SJCRH30 (cell line): ENCODE measurements around the gene AOX1. TPM values are rescaled to one million over a fixed set of nuclear protein-coding genes. Genes with fewer than 3 reads are reported as not detected.

ENCODE experiments used
- DNase-seq, 2 experiments: peaks; one replicate each; pipeline ENCODE4 v3.0.0-alpha.2; 2015 to 2020
- H3K27ac ChIP-seq: fragments of 250-450 bp; sonication (Bioruptor Pico); 2 replicates; pipeline ENCODE4 v1.5.1; 2020; ENCODE audit warnings: mild to moderate bottlenecking, moderate library complexity
- H3K27me3 ChIP-seq: fragments of 250-450 bp; sonication (Bioruptor Pico); 2 replicates; pipeline ENCODE4 v1.5.1; 2020; ENCODE audit warnings: mild to moderate bottlenecking, moderate library complexity
- H3K36me3 ChIP-seq: fragments of 250-450 bp; sonication (Bioruptor Pico); 2 replicates; pipeline ENCODE4 v1.5.1; 2020; ENCODE audit warnings: mild to moderate bottlenecking, moderate library complexity
- H3K4me1 ChIP-seq: fragments of 250-450 bp; sonication (Bioruptor Pico); 2 replicates; pipeline ENCODE4 v1.5.1; 2020; ENCODE audit warnings: mild to moderate bottlenecking, moderate library complexity
- H3K4me3 ChIP-seq: fragments of 250-450 bp; sonication (Bioruptor Pico); 2 replicates; pipeline ENCODE4 v1.5.1; 2020; ENCODE audit warnings: mild to moderate bottlenecking, moderate library complexity
- H3K9me3 ChIP-seq: fragments of 250-450 bp; sonication (Bioruptor Pico); replicated peaks from 2 replicates; pipeline ENCODE4 v1.5.1; 2020; ENCODE audit warnings: mild to moderate bottlenecking, moderate library complexity
- total RNA-seq: library from RNA; depleted of rRNA; stranded (reverse); fragments of >200 nt; shearing (Covaris generic); gene quantifications from 2 replicates; pipeline ENCODE4 v1.2.3, GENCODE V29; 2014

The AOX1 gene
- total RNA-seq, 1 experiment from 2014 or later: 0.57 TPM

DNA sequence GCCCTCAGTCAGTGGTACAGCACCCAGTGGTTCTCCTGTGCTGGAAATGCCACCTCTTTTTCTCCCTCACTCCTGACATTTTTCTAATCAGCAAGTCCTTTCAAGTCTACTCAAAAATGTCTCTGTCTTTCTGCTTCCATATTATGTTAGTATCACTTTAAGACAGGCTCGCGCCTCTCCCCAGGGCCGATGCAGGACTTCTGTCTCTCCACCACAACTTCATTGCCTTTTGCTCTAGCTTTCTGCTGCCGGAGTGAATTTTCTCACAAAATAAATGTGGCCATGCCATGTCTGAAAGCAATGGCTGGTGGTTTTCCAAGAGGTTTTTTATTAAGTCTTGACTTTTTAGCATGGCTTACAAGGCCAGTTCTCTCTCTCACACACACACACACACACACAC is 73.6 kb downstream of the AOX1 start:
- Histone ChIP-seq H3K36me3 (no peaks in the 10 kb centered on the region), H3K27ac (no peak overlapping the region), H3K4me3 (no peak overlapping the region), H3K9me3 (no peaks in the 10 kb centered on the region), H3K27me3 (peaks cover 3% of the 10 kb centered on the region; the same call in 1 of the 2 replicates), H3K4me1 (no peaks in the 10 kb centered on the region)
- no peak for DNase-seq

DNA sequence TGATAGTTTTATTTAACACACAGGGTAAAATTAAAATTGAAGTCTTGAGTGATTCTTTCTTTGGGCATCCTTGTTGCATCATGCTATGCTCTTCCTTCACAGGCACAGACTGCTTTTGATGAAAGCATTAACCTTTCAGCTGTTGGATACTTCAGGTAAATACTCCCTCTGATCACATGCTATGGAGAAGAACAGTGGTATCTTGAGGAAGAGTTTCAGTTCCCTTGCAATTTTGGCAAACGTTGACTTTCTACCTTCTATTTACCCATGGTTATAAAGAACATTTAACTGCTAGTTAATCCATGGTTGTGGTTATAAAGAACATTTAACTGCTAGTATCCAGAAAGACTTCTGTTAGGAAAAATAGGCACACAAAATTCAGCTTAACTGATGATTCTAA is 75.7 kb downstream of the AOX1 start:
- Histone ChIP-seq H3K36me3 (no peaks in the 10 kb centered on the region), H3K27me3 (no peaks in the 10 kb centered on the region; the same call in 1 of the 2 replicates), H3K4me3 (no peak overlapping the region), H3K27ac (no peak overlapping the region), H3K9me3 (no peaks in the 10 kb centered on the region; the same call in 1 of the 2 replicates), H3K4me1 (no peaks in the 10 kb centered on the region)
- DNase-seq: no peak

DNA sequence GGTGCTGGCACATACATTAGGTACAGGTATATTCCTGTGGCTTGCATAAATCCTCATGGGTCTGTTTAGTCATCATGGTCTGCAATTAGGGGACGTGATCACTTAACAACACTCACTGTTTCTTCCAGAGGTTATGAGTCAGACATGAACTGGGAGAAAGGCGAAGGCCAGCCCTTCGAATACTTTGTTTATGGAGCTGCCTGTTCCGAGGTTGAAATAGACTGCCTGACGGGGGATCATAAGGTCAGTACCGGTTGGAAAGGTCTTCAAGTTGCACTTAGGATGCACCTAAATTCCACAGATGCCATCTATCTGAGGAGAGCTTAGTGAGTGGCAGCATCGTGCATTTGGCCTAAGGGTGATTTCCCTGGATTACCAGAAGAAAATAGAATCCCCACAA is 76.9 kb downstream of the AOX1 start:
- no peak overlapping the region for H3K27ac ChIP-seq
- no peaks in the 10 kb centered on the region for H3K4me1 ChIP-seq
- no peak for DNase-seq
- H3K36me3 ChIP-seq: no peaks in the 10 kb centered on the region
- no peak overlapping the region for H3K4me3 ChIP-seq
- H3K27me3 ChIP-seq: no peaks in the 10 kb centered on the region; the same call in 1 of the 2 replicates
- no peaks in the 10 kb centered on the region; the same call in 1 of the 2 replicates for H3K9me3 ChIP-seq

DNA sequence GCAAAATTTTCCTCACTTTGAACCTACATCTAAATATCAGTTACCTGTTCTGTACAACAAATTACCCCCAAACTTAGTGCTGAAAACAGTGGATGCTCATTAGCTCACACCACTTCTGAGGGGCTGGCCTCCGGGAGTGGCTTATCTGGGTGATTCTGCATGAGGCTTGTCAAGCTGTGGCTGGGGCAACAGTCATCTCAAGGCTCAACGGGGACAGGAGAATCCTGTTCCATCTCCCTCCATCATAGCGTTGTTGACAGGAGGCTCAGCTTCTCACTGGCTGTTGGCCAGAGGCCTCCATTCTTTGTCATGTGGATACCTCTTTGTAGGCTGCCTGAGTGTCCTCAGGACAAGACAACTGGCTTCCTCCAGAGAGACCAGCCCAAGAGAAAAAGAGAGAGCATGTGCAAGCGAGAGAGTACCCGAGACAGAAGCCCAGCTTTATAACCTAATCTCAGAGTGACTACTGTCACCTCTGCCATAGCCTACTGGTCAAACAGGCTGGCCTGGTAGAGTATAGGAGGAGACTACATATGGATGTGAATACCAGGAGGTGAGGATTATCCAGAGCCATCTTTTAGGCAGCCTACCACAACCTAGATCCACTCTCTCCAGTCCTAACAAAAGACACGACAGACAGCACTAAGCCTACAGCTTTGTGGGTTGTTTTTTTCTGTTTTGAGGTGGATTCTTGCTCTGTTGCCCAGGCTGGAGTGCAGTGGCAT is 79.1 kb downstream of the AOX1 start:
- no peak for DNase-seq
- no peaks in the 10 kb centered on the region for H3K36me3 ChIP-seq
- H3K9me3 ChIP-seq: no peaks in the 10 kb centered on the region; the same call in 1 of the 2 replicates
- no peak overlapping the region for H3K4me3 ChIP-seq
- no peak overlapping the region for H3K27ac ChIP-seq
- no peaks in the 10 kb centered on the region for H3K27me3 ChIP-seq
- H3K4me1 ChIP-seq: no peaks in the 10 kb centered on the region

DNA sequence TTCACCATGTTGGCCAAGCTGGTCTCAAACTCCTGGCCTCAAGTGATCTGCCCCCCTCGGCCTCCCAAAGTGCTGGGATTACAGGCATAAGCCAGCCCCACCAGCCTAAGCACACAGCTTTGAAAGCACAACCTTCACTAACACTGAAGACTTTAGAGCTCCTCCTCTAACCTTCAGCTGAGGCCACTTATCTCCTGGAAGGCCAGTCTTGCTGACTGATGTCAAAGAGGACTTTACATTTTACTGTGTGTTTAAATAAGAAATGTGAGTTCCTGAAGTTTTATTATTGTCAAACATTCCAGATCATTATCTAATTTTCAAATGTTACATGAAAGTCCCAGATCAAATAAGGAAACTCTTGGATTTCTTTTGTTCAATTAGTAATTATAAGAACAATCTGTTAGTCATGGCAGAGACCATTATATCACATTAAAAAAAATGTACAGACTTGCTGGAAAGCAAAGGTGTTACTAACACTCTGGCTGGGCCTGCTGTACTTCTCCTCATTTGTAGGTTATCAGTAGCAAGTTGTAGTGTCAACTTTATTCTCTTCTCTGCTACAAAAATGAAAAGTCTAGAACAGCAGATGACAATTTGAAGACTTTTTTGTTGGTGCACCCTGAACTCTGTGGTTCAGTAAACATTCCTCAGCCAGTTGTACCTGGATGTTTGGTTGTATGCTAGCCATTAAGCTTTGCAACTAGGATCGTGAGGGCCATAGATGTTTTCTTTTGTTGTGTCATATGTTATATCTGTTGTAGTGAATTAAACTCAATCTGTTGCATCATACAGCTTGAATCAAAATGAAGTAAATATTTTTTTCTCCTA is 80.0 kb downstream of the AOX1 start:
- DNase-seq: no peak
- H3K36me3 ChIP-seq: no peaks in the 10 kb centered on the region
- no peaks in the 10 kb centered on the region for H3K27me3 ChIP-seq

DNA sequence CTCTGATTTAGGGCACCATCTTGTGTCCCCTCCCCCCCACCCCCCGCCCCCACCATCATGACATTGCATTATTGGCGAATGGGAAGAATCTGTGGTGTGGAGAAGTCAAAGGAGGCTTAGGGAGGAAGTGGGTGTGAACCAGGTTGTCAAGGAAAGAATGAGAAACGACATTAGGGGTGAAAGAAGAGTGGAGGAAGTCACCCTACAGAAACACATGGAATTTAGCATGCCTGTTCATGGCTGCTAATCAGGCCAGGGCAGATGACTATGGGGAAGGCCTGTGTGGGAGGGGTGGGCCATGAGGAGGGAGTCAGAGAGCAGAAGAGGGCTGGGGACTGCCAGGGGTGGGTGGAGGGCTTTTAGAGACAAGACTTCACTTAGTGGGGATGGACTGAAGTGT is 81.6 kb downstream of the AOX1 start:
- Histone ChIP-seq H3K4me1 (no peaks in the 10 kb centered on the region), H3K27ac (no peak overlapping the region), H3K27me3 (0 out of 2 replicates have a peak, but pooled peaks cover 2% of the 10 kb centered on the region), H3K4me3 (no peak overlapping the region), H3K9me3 (no peaks in the 10 kb centered on the region; the same call in 1 of the 2 replicates), H3K36me3 (no peaks in the 10 kb centered on the region)
- DNase-seq: no peak

More for the DNA sequence above, 80.0 kb downstream of the AOX1 start:
- Histone ChIP-seq H3K9me3 (no peaks in the 10 kb centered on the region; the same call in 1 of the 2 replicates), H3K27ac (no peak overlapping the region), H3K4me3 (no peak overlapping the region), H3K4me1 (no peaks in the 10 kb centered on the region)

DNA sequence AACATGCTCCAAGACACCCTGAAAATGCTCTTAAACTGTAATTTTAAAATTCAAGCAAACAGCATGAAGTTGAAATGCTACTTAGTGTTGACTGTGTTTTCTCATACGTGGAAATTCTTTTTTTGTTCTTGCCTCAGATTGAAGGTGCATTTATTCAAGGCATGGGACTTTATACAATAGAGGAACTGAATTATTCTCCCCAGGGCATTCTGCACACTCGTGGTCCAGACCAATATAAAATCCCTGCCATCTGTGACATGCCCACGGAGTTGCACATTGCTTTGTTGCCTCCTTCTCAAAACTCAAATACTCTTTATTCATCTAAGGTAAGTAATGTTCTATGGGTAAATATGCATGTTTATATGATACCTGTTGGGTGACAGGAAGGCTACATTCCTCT is 82.7 kb downstream of the AOX1 start:
- Histone ChIP-seq H3K36me3 (no peaks in the 10 kb centered on the region), H3K27me3 (0 out of 2 replicates have a peak, but pooled peaks cover 5% of the 10 kb centered on the region), H3K9me3 (no peaks in the 10 kb centered on the region; the same call in 1 of the 2 replicates), H3K27ac (no peak overlapping the region), H3K4me3 (no peak overlapping the region), H3K4me1 (no peaks in the 10 kb centered on the region)
- no peak for DNase-seq

DNA sequence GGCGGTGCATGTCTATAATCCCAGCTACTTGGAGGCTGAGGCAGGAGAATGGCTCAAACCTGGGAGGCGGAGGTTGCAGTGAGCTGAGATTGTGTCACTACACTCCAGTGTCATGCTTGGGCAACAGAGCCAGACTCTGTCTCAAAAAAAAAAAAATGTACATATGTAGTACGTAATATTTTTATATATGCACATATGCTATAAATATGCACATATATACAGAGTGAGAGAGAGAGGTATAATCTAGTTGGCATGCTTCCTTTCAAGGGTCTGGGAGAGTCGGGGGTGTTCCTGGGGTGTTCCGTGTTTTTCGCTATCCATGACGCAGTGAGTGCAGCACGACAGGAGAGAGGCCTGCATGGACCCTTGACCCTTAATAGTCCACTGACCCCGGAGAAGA is 83.5 kb downstream of the AOX1 start:
- H3K9me3 ChIP-seq: no peaks in the 10 kb centered on the region; the same call in 1 of the 2 replicates
- H3K27me3 ChIP-seq: 0 out of 2 replicates have a peak, but pooled peaks cover 5% of the 10 kb centered on the region
- H3K4me1 ChIP-seq: no peaks in the 10 kb centered on the region
- no peak overlapping the region for H3K4me3 ChIP-seq
- H3K27ac ChIP-seq: no peak overlapping the region
- DNase-seq: no peak
- H3K36me3 ChIP-seq: no peaks in the 10 kb centered on the region

DNA sequence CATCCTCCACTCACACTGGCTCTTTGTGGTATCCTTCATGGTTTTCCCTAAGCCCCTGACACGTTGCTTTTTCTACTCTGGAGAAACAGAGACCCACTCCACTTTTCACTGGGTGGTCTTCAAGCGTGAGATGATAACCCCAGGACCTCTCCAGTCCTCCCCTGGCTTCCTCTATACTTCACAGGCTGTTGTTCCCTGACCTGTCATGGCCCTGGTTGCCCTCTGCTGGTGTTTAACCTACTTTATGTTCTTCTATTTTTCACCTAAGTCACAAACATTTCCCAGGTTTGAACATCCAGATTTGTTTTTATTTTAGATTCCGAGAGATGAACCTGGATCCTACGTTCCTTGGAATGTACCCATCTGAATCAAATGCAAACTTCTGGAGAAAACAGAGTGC is 84.5 kb downstream of the AOX1 start:
- no peaks in the 10 kb centered on the region; the same call in 1 of the 2 replicates for H3K9me3 ChIP-seq
- H3K4me1 ChIP-seq: no peaks in the 10 kb centered on the region
- H3K36me3 ChIP-seq: no peaks in the 10 kb centered on the region
- no peak for DNase-seq
- no peak overlapping the region for H3K4me3 ChIP-seq
- no peak overlapping the region for H3K27ac ChIP-seq
- 0 out of 2 replicates have a peak, but pooled peaks cover 5% of the 10 kb centered on the region for H3K27me3 ChIP-seq

DNA sequence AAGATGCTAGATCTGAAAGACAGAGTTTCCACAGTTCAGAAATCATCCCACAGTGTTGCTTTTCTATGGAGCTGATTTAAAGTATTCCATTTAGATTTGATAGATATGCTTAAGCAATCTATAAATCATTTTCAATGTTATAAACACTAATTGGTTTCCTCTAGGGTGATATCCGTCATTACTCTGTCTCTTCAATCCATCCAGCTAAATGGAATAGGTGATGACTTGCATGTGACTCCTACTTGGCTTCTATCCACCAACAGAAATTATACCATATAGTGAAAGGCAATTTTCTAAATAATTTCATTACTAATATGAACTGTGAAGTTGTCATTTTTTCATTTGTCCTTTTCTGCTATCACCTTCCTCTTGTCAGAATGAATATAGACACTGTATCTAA is 84.9 kb downstream of the AOX1 start:
- Histone ChIP-seq H3K36me3 (no peaks in the 10 kb centered on the region), H3K4me1 (no peaks in the 10 kb centered on the region), H3K9me3 (no peaks in the 10 kb centered on the region; the same call in 1 of the 2 replicates), H3K27ac (no peak overlapping the region), H3K27me3 (0 out of 2 replicates have a peak, but pooled peaks cover 5% of the 10 kb centered on the region), H3K4me3 (no peak overlapping the region)
- no peak for DNase-seq

DNA sequence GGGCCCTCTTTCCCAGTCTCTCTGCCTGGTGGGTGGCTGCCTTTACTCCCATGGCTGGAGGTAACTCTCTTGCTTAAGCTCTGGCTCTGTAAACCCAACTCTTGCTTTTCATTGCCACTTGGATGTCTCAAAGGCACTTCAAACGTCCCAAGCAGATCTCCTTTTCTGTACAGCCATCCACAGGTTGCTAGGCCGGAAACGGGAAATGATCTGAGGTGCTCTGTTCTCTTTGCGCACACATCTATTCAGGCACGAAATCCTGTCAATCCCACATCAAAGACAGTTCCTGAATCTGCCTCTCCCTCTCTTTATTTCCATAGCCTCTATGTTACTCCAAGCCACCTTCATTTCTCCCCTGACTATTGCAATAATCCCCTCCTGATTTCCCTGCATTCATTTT is 87.4 kb downstream of the AOX1 start:
- H3K4me1 ChIP-seq: no peaks in the 10 kb centered on the region

DNA sequence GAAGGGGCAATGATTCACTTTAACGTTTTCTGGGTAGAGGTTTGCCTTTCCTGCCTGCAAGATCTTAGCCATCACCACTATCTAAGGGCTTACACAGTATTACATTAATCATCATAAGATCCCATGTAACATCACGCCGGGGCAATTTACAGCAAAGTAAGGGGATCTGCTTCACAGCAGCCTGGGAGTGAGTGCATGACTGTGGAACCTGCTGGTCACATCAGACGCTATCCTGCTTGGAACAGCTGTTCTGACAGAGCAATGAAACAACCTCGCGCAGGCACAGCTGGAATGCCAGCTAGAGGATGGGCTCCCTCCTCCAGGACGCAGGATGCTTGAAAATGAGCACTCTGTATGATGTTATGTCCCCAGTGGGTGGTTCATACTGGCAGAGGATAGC is 89.0 kb downstream of the AOX1 start:
- no peak overlapping the region for H3K27ac ChIP-seq
- DNase-seq: no peak

More for the DNA sequence above, 87.4 kb downstream of the AOX1 start:
- DNase-seq: no peak
- Histone ChIP-seq H3K4me3 (no peak overlapping the region), H3K27ac (no peak overlapping the region), H3K36me3 (no peaks in the 10 kb centered on the region), H3K9me3 (no peaks in the 10 kb centered on the region), H3K27me3 (0 out of 2 replicates have a peak, but pooled peaks cover 5% of the 10 kb centered on the region)

DNA sequence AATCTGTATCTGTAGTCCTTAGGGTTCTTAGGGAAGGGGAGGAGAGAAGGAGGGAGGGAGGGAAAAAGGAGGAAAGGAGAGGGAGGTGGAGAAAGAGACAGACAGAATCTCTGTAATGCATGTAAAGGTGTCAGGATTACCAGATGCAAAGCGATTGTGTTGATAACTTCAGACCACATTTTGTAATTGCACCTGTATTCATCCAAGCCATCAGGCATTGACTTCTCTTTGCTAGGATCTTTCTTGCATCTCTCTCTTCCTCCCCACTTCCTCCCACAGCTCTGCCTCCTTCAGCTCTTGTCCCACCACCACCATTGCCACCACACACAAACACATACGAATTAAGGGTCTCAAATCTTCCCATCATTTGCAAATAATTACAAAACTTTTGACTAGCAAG is 91.4 kb downstream of the AOX1 start:
- Histone ChIP-seq H3K27ac (no peak overlapping the region), H3K27me3 (0 out of 2 replicates have a peak, but pooled peaks cover 5% of the 10 kb centered on the region), H3K4me1 (no peaks in the 10 kb centered on the region), H3K9me3 (no peaks in the 10 kb centered on the region), H3K4me3 (no peak overlapping the region), H3K36me3 (no peaks in the 10 kb centered on the region)
- no peak for DNase-seq

More for the DNA sequence above, 89.0 kb downstream of the AOX1 start:
- Histone ChIP-seq H3K4me1 (no peaks in the 10 kb centered on the region), H3K4me3 (no peak overlapping the region), H3K27me3 (0 out of 2 replicates have a peak, but pooled peaks cover 5% of the 10 kb centered on the region), H3K36me3 (no peaks in the 10 kb centered on the region), H3K9me3 (no peaks in the 10 kb centered on the region)

DNA sequence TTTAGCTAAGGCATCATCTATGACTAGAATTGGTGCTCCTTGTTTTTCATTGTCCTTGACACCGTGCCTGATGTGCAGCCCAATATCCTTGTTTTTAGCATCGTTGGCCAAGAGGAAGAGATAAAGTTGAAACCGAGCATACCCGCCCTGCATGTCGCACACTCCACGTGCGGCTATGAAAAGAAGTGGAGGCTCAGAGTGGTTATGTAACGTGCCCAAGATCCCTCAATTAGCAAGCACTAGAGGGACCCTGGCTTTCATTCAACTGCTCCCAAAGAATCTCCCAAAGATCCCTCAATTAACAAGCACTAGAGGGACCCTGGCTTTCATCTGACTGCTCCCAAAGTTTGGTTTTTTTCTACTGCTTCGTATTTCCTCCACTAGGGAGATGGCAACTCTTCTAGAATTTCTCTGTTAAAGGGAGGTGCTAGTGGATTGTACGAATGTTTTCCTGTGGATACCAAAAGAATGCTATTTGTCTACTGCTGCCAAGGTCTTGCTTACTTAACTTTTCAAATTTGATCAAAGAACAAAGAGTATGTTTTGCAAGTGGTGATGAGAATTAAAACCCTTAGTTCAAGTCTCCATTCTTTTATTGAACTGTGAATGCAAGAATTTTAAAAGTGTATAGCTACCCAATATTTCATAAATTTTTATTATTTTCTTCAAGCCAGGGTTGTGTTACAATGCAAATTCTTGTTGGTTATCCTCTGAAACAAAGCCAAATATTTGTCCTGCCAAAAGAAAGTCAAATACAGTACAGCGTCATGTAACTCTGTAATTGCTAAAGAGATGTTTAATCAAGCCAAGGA is 92.1 kb downstream of the AOX1 start:
- no peaks in the 10 kb centered on the region for H3K4me1 ChIP-seq
- no peak overlapping the region for H3K4me3 ChIP-seq
- no peaks in the 10 kb centered on the region for H3K36me3 ChIP-seq
- no peaks in the 10 kb centered on the region for H3K9me3 ChIP-seq
- no peak overlapping the region for H3K27ac ChIP-seq
- no peak for DNase-seq
- H3K27me3 ChIP-seq: no peaks in the 10 kb centered on the region
